Esophagus (tissue), 2 donors: ENCODE results near the gene ZBTB9. TPM values are rescaled to one million over a fixed set of nuclear protein-coding genes. Genes with fewer than 3 reads are reported as not detected.

Experiments
- H3K27ac ChIP-seq, 2 donors: one replicate each; pipeline ENCODE4 v1.5.1; 2013; ENCODE audit warnings: low read depth in 2 of 2, mild to moderate bottlenecking in 2 of 2, inconsistent platforms in 1 of 2, low read length in 1 of 2, moderate library complexity in 1 of 2
- H3K27me3 ChIP-seq, 2 donors: one replicate each; pipeline ENCODE4 v1.6.1; 2013; ENCODE audit warnings: low read length in 2 of 2, control low read depth in 1 of 2, mild to moderate bottlenecking in 1 of 2; ENCODE audit not compliant: insufficient read depth in 2 of 2, control insufficient read depth in 1 of 2
- H3K36me3 ChIP-seq, 2 donors: one replicate each; pipeline ENCODE4 v1.6.1; 2013; ENCODE audit warnings: low read length in 1 of 2; ENCODE audit not compliant: control insufficient read depth in 2 of 2, insufficient read depth in 2 of 2
- H3K4me1 ChIP-seq, 2 donors: one replicate each; pipeline ENCODE4 v1.6.1; 2013; ENCODE audit warnings: low read length in 1 of 2; ENCODE audit not compliant: control insufficient read depth in 2 of 2, insufficient read depth in 2 of 2
- H3K4me3 ChIP-seq, 2 donors: one replicate each; pipeline ENCODE4 v1.5.1; 2013; ENCODE audit warnings: low read length in 2 of 2, mild to moderate bottlenecking in 2 of 2, low read depth in 1 of 2, moderate library complexity in 1 of 2
- H3K9me3 ChIP-seq, 2 donors: one replicate each; pipeline ENCODE4 v1.6.1; 2013; ENCODE audit warnings: mild to moderate bottlenecking in 2 of 2, low read depth in 1 of 2, low read length in 1 of 2, moderate library complexity in 1 of 2; ENCODE audit not compliant: control insufficient read depth in 2 of 2, insufficient read depth in 1 of 2
- WGBS, 2 donors: extraction: QIAGEN DNeasy Blood & Tissue Kit; methylation state at CpG; one replicate each; pipeline ENCODE4 v1.1.7; 2013; 5-methylcytosine and 5-hydroxymethylcytosine counted together
- polyA plus RNA-seq, 2 donors: library from polyadenylated mRNA; stranded (reverse); fragments of 200-250 nt; gene quantifications; one replicate each; pipeline ENCODE4 v1.2.3, GENCODE V29; 2013
- donor health status: healthy with polysubstance abuse.
- donor health status: Bipolar disorder and iron deficiency.

The ZBTB9 gene
- polyA plus RNA-seq, 2 donors, result 3.6 to 3.9 TPM

DNA sequence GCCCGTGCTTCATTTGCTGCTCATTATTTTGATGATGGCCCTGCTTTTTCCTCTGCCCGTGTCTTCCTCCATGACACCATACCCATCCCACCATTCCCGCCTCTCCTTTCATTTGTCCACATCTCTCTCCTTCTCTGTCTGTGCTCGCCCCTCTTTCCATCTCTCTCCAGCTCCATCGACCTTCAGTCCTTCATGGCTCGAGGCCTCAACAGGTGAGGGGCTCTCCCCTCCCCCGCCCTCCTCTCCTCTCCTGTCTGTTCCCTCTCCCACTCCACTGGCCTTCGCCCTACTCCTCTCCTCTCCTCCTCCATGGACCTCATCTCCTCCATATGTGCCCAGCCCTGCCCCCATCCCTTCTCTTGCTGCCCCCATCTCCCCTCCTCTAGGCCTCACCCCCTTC, 12.1 kb upstream of the ZBTB9 start:
- 83 to 87% methylated on average over 8 of the region's 8 CpGs for WGBS, 2 donors
- Histone ChIP-seq H3K4me3 (no peak overlapping the region), H3K36me3 (peaks cover 5 to 37% of the 10 kb centered on the region in 2 donors), H3K27ac (no peak overlapping the region), H3K27me3 (no peaks in the 10 kb centered on the region), H3K4me1 (no peaks in the 10 kb centered on the region), H3K9me3 (no peaks in the 10 kb centered on the region)

DNA sequence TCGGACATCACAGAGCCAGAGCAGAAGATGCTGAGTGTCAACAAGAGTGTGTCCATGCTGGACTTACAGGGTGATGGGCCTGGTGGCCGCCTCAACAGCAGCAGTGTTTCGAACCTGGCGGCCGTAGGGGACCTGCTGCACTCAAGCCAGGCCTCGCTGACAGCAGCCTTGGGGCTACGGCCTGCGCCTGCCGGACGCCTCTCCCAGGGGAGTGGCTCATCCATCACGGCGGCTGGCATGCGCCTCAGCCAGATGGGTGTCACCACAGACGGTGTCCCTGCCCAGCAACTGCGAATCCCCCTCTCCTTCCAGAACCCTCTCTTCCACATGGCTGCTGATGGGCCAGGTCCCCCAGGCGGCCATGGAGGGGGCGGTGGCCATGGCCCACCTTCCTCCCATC, 11.4 kb upstream of the ZBTB9 start:
- no peak overlapping the region for H3K27ac ChIP-seq
- H3K4me1 ChIP-seq, result no peaks in the 10 kb centered on the region
- 92 to 93% methylated on average over 17 of the region's 17 CpGs for WGBS, 2 donors
- no peaks in the 10 kb centered on the region for H3K9me3 ChIP-seq
- peaks cover 5 to 36% of the 10 kb centered on the region in 2 donors for H3K36me3 ChIP-seq
- H3K27me3 ChIP-seq, result no peaks in the 10 kb centered on the region
- no peak overlapping the region for H3K4me3 ChIP-seq

DNA sequence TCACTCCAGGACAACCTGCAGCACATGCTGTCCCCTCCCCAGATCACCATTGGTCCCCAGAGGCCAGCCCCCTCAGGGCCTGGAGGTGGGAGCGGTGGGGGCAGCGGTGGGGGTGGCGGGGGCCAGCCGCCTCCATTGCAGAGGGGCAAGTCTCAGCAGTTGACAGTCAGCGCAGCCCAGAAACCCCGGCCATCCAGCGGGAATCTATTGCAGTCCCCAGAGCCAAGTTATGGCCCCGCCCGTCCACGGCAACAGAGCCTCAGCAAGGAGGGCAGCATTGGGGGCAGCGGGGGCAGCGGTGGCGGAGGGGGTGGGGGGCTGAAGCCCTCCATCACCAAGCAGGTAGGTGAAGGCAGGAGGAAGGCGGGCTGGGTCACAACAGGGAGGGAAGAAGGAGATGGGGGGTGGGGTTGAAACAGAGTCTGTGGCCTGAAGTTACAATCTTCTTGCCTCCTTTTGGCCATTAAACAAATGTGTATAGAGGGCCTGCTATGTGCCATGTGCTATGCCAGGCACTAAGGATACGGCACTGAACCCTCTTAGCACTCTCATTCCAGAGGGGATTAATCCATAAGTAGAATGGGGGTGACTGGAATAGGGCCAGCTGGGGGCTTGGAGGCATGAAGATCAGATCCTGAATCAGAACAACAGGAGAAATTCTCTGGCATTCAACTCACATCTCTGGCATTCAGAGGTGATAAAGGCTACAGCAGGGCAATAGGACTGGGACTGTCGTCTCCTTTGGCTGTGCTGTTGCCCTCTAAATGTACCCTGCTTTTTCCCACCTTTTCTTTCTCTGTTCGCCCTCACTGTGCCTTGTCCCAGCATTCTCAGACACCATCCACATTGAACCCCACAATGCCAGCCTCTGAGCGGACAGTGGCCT, 10.5 kb upstream of the ZBTB9 start:
- H3K27me3 ChIP-seq, result no peaks in the 10 kb centered on the region
- no peak overlapping the region for H3K4me3 ChIP-seq
- no peaks in the 10 kb centered on the region for H3K4me1 ChIP-seq
- H3K9me3 ChIP-seq, result no peaks in the 10 kb centered on the region
- H3K36me3 ChIP-seq, result peaks cover 5 to 35% of the 10 kb centered on the region in 2 donors
- WGBS, 2 donors, result 89 to 91% methylated on average over 18 of the region's 18 CpGs
- no peak overlapping the region for H3K27ac ChIP-seq

- WGBS, 2 donors, result 71 to 84% methylated on average over 3 of the region's 3 CpGs
- peaks cover 5 to 36% of the 10 kb centered on the region in 2 donors for H3K36me3 ChIP-seq
These were observed 9.2 kb upstream of the ZBTB9 start for GRCh38 chr6:33445119-33445603.

DNA sequence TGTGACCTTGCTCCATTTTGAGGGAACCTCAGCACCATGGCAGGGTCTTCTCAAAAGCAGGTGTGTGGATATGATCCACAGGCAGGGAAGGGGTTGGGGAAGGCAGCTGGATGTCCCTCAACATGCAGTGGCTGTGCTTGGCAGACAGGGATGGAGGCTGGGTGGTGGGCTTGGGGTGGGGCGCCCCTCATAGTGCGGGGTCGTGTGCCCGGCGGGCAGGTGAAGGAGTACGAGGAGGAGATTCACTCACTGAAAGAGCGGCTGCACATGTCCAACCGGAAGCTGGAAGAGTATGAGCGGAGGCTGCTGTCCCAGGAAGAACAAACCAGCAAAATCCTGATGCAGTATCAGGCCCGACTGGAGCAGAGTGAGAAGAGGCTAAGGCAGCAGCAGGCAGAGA, 8.0 kb upstream of the ZBTB9 start:
- Histone ChIP-seq H3K4me1 (no peaks in the 10 kb centered on the region), H3K27me3 (no peaks in the 10 kb centered on the region), H3K27ac (no peak overlapping the region), H3K36me3 (peaks cover 5 to 32% of the 10 kb centered on the region in 2 donors), H3K4me3 (no peak overlapping the region), H3K9me3 (no peaks in the 10 kb centered on the region)
- 88 to 91% methylated on average over 10 of the region's 10 CpGs for WGBS, 2 donors

More at GRCh38 chr6:33445119-33445603, 9.2 kb upstream of the ZBTB9 start:
- no peak overlapping the region for H3K4me3 ChIP-seq
- H3K9me3 ChIP-seq, result no peaks in the 10 kb centered on the region
- H3K4me1 ChIP-seq, result no peaks in the 10 kb centered on the region
- no peak overlapping the region for H3K27ac ChIP-seq
- no peaks in the 10 kb centered on the region for H3K27me3 ChIP-seq

GRCh38 chr6:33450434-33450833, 3.9 kb upstream of the ZBTB9 start:
- 66 to 74% methylated on average over 3 of the region's 3 CpGs for whole genome bisulfite sequencing, 2 donors
- H3K4me3 ChIP-seq, result no peak overlapping the region
- no peaks in the 10 kb centered on the region for H3K9me3 ChIP-seq
- no peaks in the 10 kb centered on the region for H3K27me3 ChIP-seq
- peaks cover 5 to 11% of the 10 kb centered on the region in 2 donors for H3K36me3 ChIP-seq
- H3K27ac ChIP-seq, result no peak overlapping the region
- peaks cover 4 to 5% of the 10 kb centered on the region in 2 donors for H3K4me1 ChIP-seq

DNA sequence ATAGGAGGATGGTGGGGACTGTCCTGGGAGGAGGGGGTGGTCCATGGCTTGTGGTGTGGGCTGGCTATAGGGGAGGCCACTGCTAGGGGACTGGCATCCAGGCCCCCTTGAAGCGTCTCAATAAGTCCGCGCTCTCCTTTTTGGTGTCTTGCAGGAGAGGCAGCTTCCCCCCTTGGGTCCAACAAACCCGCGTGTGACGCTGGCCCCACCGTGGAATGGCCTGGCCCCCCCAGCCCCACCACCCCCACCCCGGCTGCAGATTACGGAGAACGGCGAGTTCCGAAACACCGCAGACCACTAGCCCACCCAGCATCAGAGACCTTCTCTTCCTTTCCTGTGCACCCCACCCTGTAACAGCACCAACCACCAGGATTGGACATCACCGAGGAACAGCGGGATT, 2.8 kb upstream of the ZBTB9 start:
- WGBS, 2 donors, result 93 to 94% methylated on average over 9 to 15 of the region's 15 CpGs
- H3K4me3 ChIP-seq, result no peak overlapping the region

DNA sequence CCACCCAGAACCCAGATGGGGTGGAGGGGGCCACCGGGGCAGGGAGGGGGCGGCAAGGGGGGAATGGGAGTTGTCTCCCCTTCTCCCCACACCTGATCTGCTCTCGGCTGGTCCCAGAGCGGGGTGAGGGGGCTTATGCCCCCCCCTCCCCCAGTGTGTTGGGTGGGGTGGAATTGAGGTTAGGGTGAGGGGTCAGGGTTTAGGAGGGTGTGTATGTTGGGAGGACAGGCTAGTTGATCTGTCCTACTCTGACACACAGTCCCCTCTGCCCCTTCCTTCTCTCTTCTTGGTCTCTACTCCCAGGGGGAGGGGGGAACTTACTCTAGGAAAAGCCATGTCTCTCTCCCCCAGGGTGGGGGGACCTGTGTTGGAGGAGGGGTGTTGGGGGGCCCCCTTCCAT, 1.9 kb upstream of the ZBTB9 start:
- no peak overlapping the region for H3K27ac ChIP-seq
- 88 to 89% methylated on average over 4 of the region's 4 CpGs for WGBS, 2 donors
- H3K27me3 ChIP-seq, result no peaks in the 10 kb centered on the region
- no peak overlapping the region for H3K4me3 ChIP-seq
- H3K36me3 ChIP-seq, result peaks cover 0 to 10% of the 10 kb centered on the region in 2 donors
- H3K4me1 ChIP-seq, result peaks cover 4 to 5% of the 10 kb centered on the region in 2 donors
- no peaks in the 10 kb centered on the region for H3K9me3 ChIP-seq

More for the DNA sequence above, 2.8 kb upstream of the ZBTB9 start:
- H3K9me3 ChIP-seq, result no peaks in the 10 kb centered on the region
- H3K27me3 ChIP-seq, result no peaks in the 10 kb centered on the region
- no peak overlapping the region for H3K27ac ChIP-seq
- peaks cover 2 to 11% of the 10 kb centered on the region in 2 donors for H3K36me3 ChIP-seq
- H3K4me1 ChIP-seq, result peaks cover 4 to 5% of the 10 kb centered on the region in 2 donors

- Histone ChIP-seq H3K27ac (no peak overlapping the region), H3K9me3 (no peaks in the 10 kb centered on the region), H3K4me3 (peak overlapping the region; percentile 74 to 82), H3K27me3 (no peaks in the 10 kb centered on the region), H3K36me3 (peaks cover 0 to 4% of the 10 kb centered on the region in 2 donors), H3K4me1 (peaks cover 4 to 5% of the 10 kb centered on the region in 2 donors)
- WGBS, 2 donors, result 3 to 5% methylated on average over 12 of the region's 12 CpGs
These were observed 875 bp upstream of the ZBTB9 start for GRCh38 chr6:33453393-33454008.
